AG10803 (cell line): ENCODE results near the gene IRX6.

Experiments
- DNase-seq: peaks from one replicate; pipeline ENCODE4 v3.0.0; 2010; ENCODE audit warnings: low read depth
- H3K4me3 ChIP-seq: 2 replicates; pipeline ENCODE4 v1.5.1; 2011; ENCODE audit warnings: mild to moderate bottlenecking, low read length, control low read depth
- CTCF ChIP-seq: conservative IDR thresholded peaks from 2 replicates; pipeline ENCODE4 v1.5.1; 2011; ENCODE audit warnings: mild to moderate bottlenecking, low read length, control low read depth, inconsistent platforms

The IRX6 gene

GRCh38 chr16:55340445-55340844 lies 16.4 kb downstream of the IRX6 start:
- no peak for DNase-seq
- no peak for TF ChIP-seq CTCF
- H3K4me3 ChIP-seq, result no peak overlapping the region

DNA sequence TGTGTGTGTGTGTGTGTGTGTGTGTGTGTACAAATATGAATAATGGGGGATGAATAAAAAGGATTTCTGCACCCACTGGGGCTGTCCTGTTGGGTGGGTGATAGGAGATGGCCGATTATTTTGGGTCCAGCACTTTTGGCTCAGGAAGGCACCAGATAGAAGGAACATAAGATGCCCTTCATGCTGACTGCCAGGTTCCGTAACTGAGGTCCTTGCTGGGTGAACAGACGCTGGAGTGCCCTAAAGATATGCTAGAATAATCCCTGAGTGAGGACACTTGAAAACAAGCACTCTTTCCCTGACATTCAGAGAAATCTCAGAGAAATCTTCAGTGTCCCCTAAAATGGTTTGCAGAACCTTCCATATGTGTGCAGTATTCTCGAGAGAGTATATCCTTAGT lies 17.7 kb downstream of the IRX6 start:
- no peak for DNase-seq
- no peak for TF ChIP-seq CTCF
- H3K4me3 ChIP-seq, result no peak overlapping the region

GRCh38 chr16:55346475-55346874 lies 22.5 kb downstream of the IRX6 start:
- H3K4me3 ChIP-seq, result no peak overlapping the region
- TF ChIP-seq CTCF, result no peak
- no peak for DNase-seq

- DNase-seq, result peak; percentile 84
- no peak overlapping the region for H3K4me3 ChIP-seq
- TF ChIP-seq CTCF, result no peak
Observed at GRCh38 chr16:55349867-55350266, 25.9 kb downstream of the IRX6 start.

- DNase-seq, result peak; percentile 6
- no peak overlapping the region for H3K4me3 ChIP-seq
- no peak for TF ChIP-seq CTCF
Observed at GRCh38 chr16:55350984-55351383, 27.0 kb downstream of the IRX6 start.

DNA sequence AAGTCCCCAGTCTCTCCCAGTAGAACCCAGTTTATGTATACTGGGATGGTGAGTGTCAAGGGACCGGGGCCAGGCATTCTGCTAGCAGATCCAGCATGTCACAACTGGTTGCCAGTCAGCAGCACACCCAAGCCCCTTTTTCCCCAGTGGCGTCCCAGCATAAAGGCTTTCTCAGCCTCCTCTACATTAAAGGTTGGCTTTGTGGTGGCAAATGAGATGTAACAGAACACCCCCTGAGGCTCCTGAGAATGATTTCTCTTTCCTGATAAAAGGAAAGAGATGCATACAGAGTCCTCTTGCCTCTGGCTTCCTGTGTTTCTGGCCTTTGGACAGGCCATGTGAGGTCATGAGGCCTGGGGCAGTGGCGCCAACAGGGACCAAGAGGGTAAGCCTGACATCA lies 27.9 kb downstream of the IRX6 start:
- no peak overlapping the region for H3K4me3 ChIP-seq
- DNase-seq, result no peak
- no peak for TF ChIP-seq CTCF

- H3K4me3 ChIP-seq, result no peak overlapping the region
- no peak for DNase-seq
- no peak for TF ChIP-seq CTCF
Observed at GRCh38 chr16:55357241-55357640, 33.2 kb downstream of the IRX6 start.
